H7 (cell line): ENCODE measurements around the gene GABPB2. TPM values are rescaled to one million over a fixed set of nuclear protein-coding genes. Genes with fewer than 3 reads are reported as not detected.

ENCODE experiments used
- DNase-seq: peaks from one replicate; pipeline ENCODE4 v3.0.0; 2012
- H3K27me3 ChIP-seq: 2 replicates; pipeline ENCODE4 v1.6.0; 2011; ENCODE audit warnings: mild to moderate bottlenecking, low read length; ENCODE audit not compliant: control insufficient read depth, insufficient read depth
- H3K36me3 ChIP-seq: replicated peaks from 2 replicates; pipeline ENCODE4 v1.5.1; 2011; ENCODE audit warnings: low read length; ENCODE audit not compliant: control insufficient read depth, insufficient read depth
- H3K4me3 ChIP-seq: 2 replicates; pipeline ENCODE4 v1.5.1; 2011; ENCODE audit warnings: low read depth, mild to moderate bottlenecking, control low read depth, low read length, moderate library complexity; ENCODE audit not compliant: insufficient read depth
- total RNA-seq: library from RNA; depleted of rRNA; stranded (reverse); fragments of >200 nt; shearing (Covaris generic); gene quantifications from 2 replicates; pipeline ENCODE4 v1.2.3, GENCODE V29; 2014; rRNA removed

GABPB2 gene
- total RNA-seq: 4.0 and 5.8 TPM in 2 replicates

- Histone ChIP-seq H3K27me3 (no peaks in the 10 kb centered on the region), H3K4me3 (peak within 1 kb of the TSS; percentile 79), H3K36me3 (no peaks in the 10 kb centered on the region; the same call in 1 of the 2 replicates)
- DNase-seq: peak; percentile 97
These were observed at the start of gene GABPB2 for GRCh38 chr1:151070474-151071276. TSS of gene GABPB2 (plus strand) at chr1:151070761. CDS start at chr1:151088190, 17,429 bp downstream.

DNA sequence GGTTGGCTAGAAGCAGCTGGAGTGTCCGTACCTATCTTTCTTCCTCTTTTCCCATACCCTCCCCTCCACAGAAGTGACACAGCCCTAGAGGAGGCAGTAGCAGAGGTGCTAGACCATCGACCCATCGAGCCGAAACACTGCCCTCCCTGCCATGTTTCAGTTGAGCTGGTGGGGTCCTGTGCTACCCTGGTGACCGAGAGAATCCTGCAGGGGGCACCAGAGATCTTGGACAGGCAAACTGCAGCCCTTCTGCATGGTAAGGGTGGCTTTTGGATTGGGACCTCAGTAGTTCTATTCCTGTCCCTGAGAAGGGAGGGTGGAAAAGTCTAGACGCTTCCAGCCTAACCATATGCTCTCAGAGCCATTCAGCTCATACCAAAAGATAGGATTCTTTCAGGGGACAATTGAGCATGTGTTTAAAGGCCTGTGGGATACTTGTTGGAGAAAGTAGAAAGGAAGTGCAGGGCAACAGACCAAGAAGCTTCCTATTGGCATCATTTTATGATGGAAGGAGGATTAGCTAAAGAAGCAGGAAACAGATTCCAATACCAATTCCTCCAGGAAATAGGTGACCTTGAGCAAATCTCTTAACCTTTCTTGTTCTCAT lies 45.9 kb upstream of the GABPB2 start:
- Histone ChIP-seq H3K4me3 (no peak overlapping the region), H3K27me3 (no peaks in the 10 kb centered on the region), H3K36me3 (peaks cover 10% of the 10 kb centered on the region)
- DNase-seq: peak; percentile 92

DNA sequence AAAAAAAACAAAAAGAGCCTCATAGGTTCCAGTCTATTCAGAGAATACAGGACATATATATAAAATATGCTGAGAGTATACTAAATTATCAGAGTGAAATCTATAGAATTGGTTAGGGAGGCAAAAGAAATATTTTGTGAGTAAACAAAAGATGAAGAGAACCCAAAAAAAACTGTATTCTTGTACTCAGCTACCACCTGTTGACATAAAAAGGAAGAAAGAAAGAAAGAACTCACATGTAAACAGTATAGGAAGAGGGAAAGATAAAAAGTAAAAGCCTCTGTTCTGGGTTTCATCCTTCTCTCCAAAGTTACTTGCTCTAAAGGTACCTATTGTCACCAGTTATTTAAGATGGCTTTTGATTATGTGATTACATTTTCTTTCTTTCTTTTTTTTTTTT lies 44.1 kb upstream of the GABPB2 start:
- no peaks in the 10 kb centered on the region for H3K27me3 ChIP-seq
- DNase-seq: no peak
- no peak overlapping the region for H3K4me3 ChIP-seq

DNA sequence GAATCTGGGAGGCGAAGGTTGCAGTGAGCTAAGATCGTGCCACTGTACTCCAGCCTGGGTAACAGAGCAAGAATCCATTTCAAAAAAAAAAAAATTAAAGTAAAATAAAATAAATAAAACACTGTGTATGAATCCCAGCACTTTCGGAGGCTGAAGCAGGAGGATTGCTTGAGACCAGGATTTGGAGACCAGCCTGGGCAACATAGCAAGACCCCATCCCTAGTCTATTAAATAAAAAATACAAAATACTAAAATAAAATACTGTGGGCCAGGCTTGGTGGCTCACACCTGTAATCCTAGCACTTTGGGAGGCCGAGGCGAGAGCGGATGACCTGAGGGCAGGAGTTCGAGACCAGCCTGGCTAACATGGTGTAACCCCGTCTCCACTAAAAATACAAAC lies 38.4 kb upstream of the GABPB2 start:
- H3K4me3 ChIP-seq: no peak overlapping the region
- H3K36me3 ChIP-seq: peaks cover 14% of the 10 kb centered on the region
- no peaks in the 10 kb centered on the region for H3K27me3 ChIP-seq
- no peak for DNase-seq

More for the DNA sequence above, 44.1 kb upstream of the GABPB2 start:
- H3K36me3 ChIP-seq: peaks cover 13% of the 10 kb centered on the region

- no peaks in the 10 kb centered on the region for H3K27me3 ChIP-seq
- no peak overlapping the region for H3K4me3 ChIP-seq
- DNase-seq: no peak
- peaks cover 7% of the 10 kb centered on the region for H3K36me3 ChIP-seq
These were observed 35.4 kb upstream of the GABPB2 start for GRCh38 chr1:151035167-151035566.

DNA sequence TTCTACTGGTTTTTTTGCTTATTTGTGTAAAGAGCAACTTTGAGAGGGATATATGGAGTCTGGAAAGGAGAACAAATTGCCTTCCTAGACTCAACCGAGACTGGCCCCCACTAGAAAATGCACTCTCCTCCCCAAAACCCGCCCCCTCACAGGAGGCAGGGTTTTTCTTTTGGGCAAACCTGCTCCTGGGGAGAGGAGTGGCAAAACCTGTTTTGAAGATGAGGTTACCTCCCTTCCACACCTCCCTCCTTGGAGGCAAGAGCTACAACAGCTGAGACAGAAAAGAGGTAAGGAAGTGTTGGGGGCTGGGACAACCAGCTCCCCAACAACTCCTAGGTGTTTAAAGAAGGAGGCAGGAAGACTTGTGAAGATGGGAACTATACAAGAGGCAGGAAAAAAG lies 34.2 kb upstream of the GABPB2 start, which contains the start of gene BNIPL:
TSS of gene BNIPL (plus strand) at position 231 of the 400 bp plus-strand sequence. CDS start at position 371, 140 bp downstream.
- Histone ChIP-seq H3K36me3 (peaks cover 5% of the 10 kb centered on the region), H3K27me3 (no peaks in the 10 kb centered on the region), H3K4me3 (no peak within 1 kb of the TSS)
- DNase-seq: peak; percentile 62

DNA sequence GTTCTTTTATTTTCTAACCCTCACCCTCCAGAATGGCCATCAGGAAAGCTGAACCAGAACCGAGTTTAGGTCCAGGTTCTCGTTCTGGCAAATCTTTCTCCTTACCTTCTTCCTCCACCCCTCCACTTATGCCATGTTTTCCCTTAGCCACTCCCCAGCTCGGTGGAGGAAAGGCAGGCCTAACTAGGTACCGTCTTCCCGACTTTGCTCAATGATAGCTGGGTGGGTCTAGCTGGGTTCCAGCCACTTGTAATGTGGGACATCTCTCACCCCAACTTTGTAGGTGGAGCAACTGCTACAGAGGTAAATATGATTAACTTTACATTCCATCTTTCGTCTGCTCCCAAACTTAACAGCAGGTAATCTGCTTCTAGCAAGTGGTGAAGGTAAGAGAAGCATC lies 33.5 kb upstream of the GABPB2 start:
- no peak overlapping the region for H3K4me3 ChIP-seq
- no peak for DNase-seq
- peaks cover 5% of the 10 kb centered on the region for H3K36me3 ChIP-seq
- H3K27me3 ChIP-seq: no peaks in the 10 kb centered on the region

- Histone ChIP-seq H3K4me3 (no peak overlapping the region), H3K36me3 (no peaks in the 10 kb centered on the region; the same call in none of the 2 replicates), H3K27me3 (no peaks in the 10 kb centered on the region)
- DNase-seq: no peak
These were observed 31.0 kb upstream of the GABPB2 start for GRCh38 chr1:151039521-151039920.

- no peak overlapping the region for H3K4me3 ChIP-seq
- H3K27me3 ChIP-seq: no peaks in the 10 kb centered on the region
- DNase-seq: no peak
- H3K36me3 ChIP-seq: no peaks in the 10 kb centered on the region
These were observed 27.4 kb upstream of the GABPB2 start for GRCh38 chr1:151043163-151043562.

- DNase-seq: peak; percentile 98
- peaks cover 5% of the 10 kb centered on the region for H3K36me3 ChIP-seq
- H3K27me3 ChIP-seq: no peaks in the 10 kb centered on the region
- peak within 1 kb of the TSS; percentile 64 for H3K4me3 ChIP-seq
These were observed 23.0 kb upstream of the GABPB2 start, which contains the start of gene C1orf56 for GRCh38 chr1:151047591-151047924. TSS of gene C1orf56 (plus strand) at chr1:151047751. CDS start at chr1:151047848, 97 bp downstream.

- Histone ChIP-seq H3K4me3 (peak overlapping the region; percentile 64), H3K27me3 (no peaks in the 10 kb centered on the region), H3K36me3 (peaks cover 10% of the 10 kb centered on the region)
- peak; percentile 82 for DNase-seq
These were observed 22.5 kb upstream of the GABPB2 start for GRCh38 chr1:151047925-151048644.

- peak overlapping the region; percentile 64 for H3K4me3 ChIP-seq
- peaks cover 12% of the 10 kb centered on the region for H3K36me3 ChIP-seq
These were observed 21.9 kb upstream of the GABPB2 start for GRCh38 chr1:151048645-151049032.

DNA sequence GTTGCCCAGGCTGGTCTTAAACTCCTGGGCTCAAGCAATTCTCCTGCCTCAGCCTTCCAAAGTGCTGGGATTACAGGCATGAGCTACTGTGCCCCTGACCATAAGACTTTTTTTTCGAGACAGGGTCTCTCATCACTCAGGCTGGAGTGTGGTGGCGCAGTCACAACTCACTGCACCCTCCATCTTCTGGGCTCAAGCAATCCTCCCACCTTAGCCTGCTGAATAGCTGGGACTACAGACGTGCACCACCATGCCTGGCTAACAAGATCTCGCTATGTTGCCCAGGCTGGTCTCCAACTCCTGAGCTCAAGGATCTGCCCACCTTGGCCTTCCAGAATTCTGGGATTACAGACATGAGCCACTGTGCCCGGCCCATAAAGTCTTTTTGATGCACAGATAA lies 21.1 kb upstream of the GABPB2 start:
- peaks cover 17% of the 10 kb centered on the region for H3K36me3 ChIP-seq

More at GRCh38 chr1:151048645-151049032, 21.9 kb upstream of the GABPB2 start:
- no peaks in the 10 kb centered on the region for H3K27me3 ChIP-seq
- DNase-seq: peak; percentile 91

DNA sequence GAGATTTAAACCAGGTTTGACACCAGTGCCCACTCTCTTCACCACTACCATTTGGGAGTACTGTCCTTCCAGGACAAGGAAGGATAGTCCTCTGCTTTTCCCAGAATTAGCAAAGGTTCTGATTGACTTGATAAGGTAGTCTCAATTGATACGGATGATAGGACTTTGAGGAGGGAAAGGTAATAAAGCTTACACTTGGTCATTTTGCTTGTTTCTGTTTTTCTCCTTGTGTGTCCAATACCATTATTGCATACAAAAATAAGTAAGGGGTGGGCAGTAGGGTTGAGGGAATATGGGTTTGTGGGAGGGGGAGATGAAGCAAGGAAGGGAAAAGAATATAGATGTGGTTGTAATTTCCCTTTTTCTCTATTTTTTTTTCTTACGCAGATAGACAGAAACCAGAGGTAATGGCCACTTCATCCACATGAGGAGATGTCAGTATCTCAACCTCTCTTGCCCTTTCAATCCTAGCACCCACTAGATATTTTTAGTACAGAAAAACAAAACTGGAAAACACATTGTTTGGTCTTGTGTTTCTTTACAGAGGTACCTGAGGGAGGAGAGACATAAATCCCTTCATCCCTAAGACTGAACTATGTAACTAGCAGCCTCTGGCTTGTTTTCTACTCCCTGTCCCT lies 20.4 kb upstream of the GABPB2 start:
- Histone ChIP-seq H3K4me3 (no peak overlapping the region), H3K36me3 (peaks cover 24% of the 10 kb centered on the region), H3K27me3 (no peaks in the 10 kb centered on the region)
- DNase-seq: no peak

More for the DNA sequence above, 21.1 kb upstream of the GABPB2 start:
- no peak overlapping the region for H3K4me3 ChIP-seq
- no peaks in the 10 kb centered on the region for H3K27me3 ChIP-seq
- DNase-seq: no peak
